Gastrocnemius medialis (tissue), 4 donors: ENCODE data around the gene ACTL10. TPM values are rescaled to one million over a fixed set of nuclear protein-coding genes. Genes with fewer than 3 reads are reported as not detected.

Experiments
- ATAC-seq, 2 donors: fragments of 150-250 bp; one replicate each; pipeline ENCODE4 v1.9.1; 2016
- DNase-seq, 2 donors: peaks; one replicate each; pipeline ENCODE4 v3.0.0-alpha.2; 2019
- H3K27ac ChIP-seq, 4 donors: fragments of 200-600 bp; sonication (generic); 1 replicate in 1 of 4; 2 replicates in 3 of 4; pipeline ENCODE4 v1.5.1; 2016 to 2018; ENCODE audit warnings: mild to moderate bottlenecking in 2 of 4, moderate library complexity in 1 of 4
- H3K27me3 ChIP-seq, 3 donors: fragments of 200-600 bp; sonication (generic) in 2 of 3; 1 replicate in 1 of 3; 2 replicates in 2 of 3; pipeline versions ENCODE4 v1.5.1 to v1.6.0; 2016 to 2019; ENCODE audit warnings: mild to moderate bottlenecking in 1 of 3, moderate library complexity in 1 of 3
- H3K36me3 ChIP-seq, 2 donors: fragments of 200-600 bp; sonication (generic) in 1 of 2; one replicate each; pipeline ENCODE4 v1.5.1; 2017 to 2018
- H3K4me1 ChIP-seq, 2 donors: fragments of 200-600 bp; sonication (generic) in 1 of 2; one replicate each; pipeline ENCODE4 v1.5.1; 2016 to 2017; ENCODE audit warnings: mild to moderate bottlenecking in 2 of 2
- H3K4me3 ChIP-seq, 4 donors: fragments of 200-600 bp; sonication (generic) in 3 of 4; 1 replicate in 1 of 4; 2 replicates in 3 of 4; pipeline ENCODE4 v1.5.1; 2016 to 2019; ENCODE audit warnings: mild to moderate bottlenecking in 2 of 4
- H3K9me3 ChIP-seq, 3 donors: fragments of 200-600 bp; sonication (generic) in 2 of 3; 1 replicate in 1 of 3; 2 replicates in 2 of 3; pipeline ENCODE4 v1.5.1; 2016 to 2019
- CTCF ChIP-seq, 5 experiments: fragments of 450-650 bp in 3 of 5; fragments of 200-600 bp in 2 of 5; sonication (generic) in 2 of 5; IDR thresholded peaks in 4 of 5; conservative IDR thresholded peaks in 1 of 5; 1 replicate in 4 of 5; 2 replicates in 1 of 5; pipeline ENCODE4 v1.5.1; 2016 to 2019; ENCODE audit warnings: antibody characterized with exemption in 5 of 5, mild to moderate bottlenecking in 3 of 5, moderate library complexity in 3 of 5
- POLR2A ChIP-seq, 2 donors: fragments of 450-650 bp; IDR thresholded peaks; one replicate each; pipeline ENCODE4 v1.6.1; 2017; ENCODE audit warnings: antibody characterized with exemption in 2 of 2, mild to moderate bottlenecking in 2 of 2, moderate library complexity in 2 of 2
- in situ Hi-C, 4 donors: fragments of 200-750 bp; cut with MboI; loops; one replicate each; pipeline versions ENCODE4 v1.15.0 to v1.8.0; 2017; ENCODE audit warnings: low sequenced_read_pairs in 4 of 4
- intact Hi-C: fragments of 100-400 bp; cut with DNase I; formaldehyde crosslinking; loops from one replicate; pipeline ENCODE4 v1.15.1; 2023; ENCODE audit warnings: low total_unique reads
- total RNA-seq, 4 donors: library from RNA; depleted of rRNA; stranded (reverse); fragments of >200 nt; gene quantifications; one replicate each; pipeline versions ENCODE4 v1.1.0 to v1.2.3, GENCODE V29; 2016

The ACTL10 gene
- total RNA-seq, 4 donors from 2014 or later: 0.22 to 0.39 TPM; not detected in 2

- intact Hi-C loops: no loop called here
- TF ChIP-seq POLR2A (IDR thresholded peaks at IDR 0.05) (no peak), CTCF (IDR thresholded peaks at IDR 0.05 in 4 of 5, conservative IDR thresholded peaks at IDR 0.05 in 1 of 5) (no peak)
- in situ Hi-C loops: no loop called here
Observed at GRCh38 chr20:33635341-33635740, 31.4 kb upstream of the ACTL10 start.

GRCh38 chr20:33636776-33637175 lies 30.0 kb upstream of the ACTL10 start:
- DNase-seq (no peak), ATAC-seq (no peak)
- Histone ChIP-seq H3K36me3 (peaks cover 0 to 36% of the 10 kb centered on the region in 2 donors), H3K4me1 (peaks cover 0 to 4% of the 10 kb centered on the region in 2 donors), H3K27me3 (no peaks in the 10 kb centered on the region), H3K27ac (no peak overlapping the region), H3K4me3 (no peak overlapping the region), H3K9me3 (no peaks in the 10 kb centered on the region)
- intact Hi-C loops (no loop called here), in situ Hi-C loops (no loop called here)
- TF ChIP-seq POLR2A (IDR thresholded peaks at IDR 0.05): no peak
- TF ChIP-seq CTCF (IDR thresholded peaks at IDR 0.05 in 4 of 5, conservative IDR thresholded peaks at IDR 0.05 in 1 of 5): no peak

More at GRCh38 chr20:33635341-33635740, 31.4 kb upstream of the ACTL10 start:
- Histone ChIP-seq H3K9me3 (no peaks in the 10 kb centered on the region), H3K27ac (no peak overlapping the region), H3K27me3 (no peaks in the 10 kb centered on the region), H3K4me3 (no peak overlapping the region), H3K36me3 (peaks cover 3 to 22% of the 10 kb centered on the region in 2 donors), H3K4me1 (peaks cover 0 to 4% of the 10 kb centered on the region in 2 donors)
- DNase-seq (no peak), ATAC-seq (no peak)

- Histone ChIP-seq H3K4me3 (no peak overlapping the region), H3K27ac (no peak overlapping the region), H3K9me3 (no peaks in the 10 kb centered on the region), H3K27me3 (no peaks in the 10 kb centered on the region), H3K4me1 (peaks cover 0 to 3% of the 10 kb centered on the region in 2 donors), H3K36me3 (peaks cover 0 to 58% of the 10 kb centered on the region in 2 donors)
- TF ChIP-seq CTCF (IDR thresholded peaks at IDR 0.05 in 4 of 5, conservative IDR thresholded peaks at IDR 0.05 in 1 of 5): no peak
- TF ChIP-seq POLR2A (IDR thresholded peaks at IDR 0.05): no peak
- ATAC-seq (no peak), DNase-seq (no peak)
- in situ Hi-C loops: no loop called here
- intact Hi-C loops: no loop called here
Observed at GRCh38 chr20:33640287-33640686, 26.5 kb upstream of the ACTL10 start.

GRCh38 chr20:33644313-33645071 lies 22.3 kb upstream of the ACTL10 start:
- Histone ChIP-seq H3K36me3 (peaks cover 0 to 47% of the 10 kb centered on the region in 2 donors), H3K4me1 (peaks cover 11 to 23% of the 10 kb centered on the region in 2 donors), H3K4me3 (no peak overlapping the region), H3K9me3 (no peaks in the 10 kb centered on the region), H3K27me3 (no peaks in the 10 kb centered on the region), H3K27ac (no peak overlapping the region)
- DNase-seq (no peak), ATAC-seq (no peak)
- no peak for TF ChIP-seq POLR2A (IDR thresholded peaks at IDR 0.05)
- TF ChIP-seq CTCF (IDR thresholded peaks at IDR 0.05 in 4 of 5, conservative IDR thresholded peaks at IDR 0.05 in 1 of 5): no peak
- intact Hi-C loops: no loop called here
- in situ Hi-C loops: no loop called here

GRCh38 chr20:33645072-33645358 lies 21.7 kb upstream of the ACTL10 start:
- ATAC-seq: no peak
- H3K4me1 ChIP-seq: peaks cover 13 to 25% of the 10 kb centered on the region in 2 donors
- peaks cover 0 to 46% of the 10 kb centered on the region in 2 donors for H3K36me3 ChIP-seq
- no peak for TF ChIP-seq POLR2A (IDR thresholded peaks at IDR 0.05)
- no peak for TF ChIP-seq CTCF (IDR thresholded peaks at IDR 0.05 in 4 of 5, conservative IDR thresholded peaks at IDR 0.05 in 1 of 5)
- H3K27ac ChIP-seq: no peak overlapping the region
- H3K9me3 ChIP-seq: no peaks in the 10 kb centered on the region
- in situ Hi-C loops (no loop called here), intact Hi-C loops (no loop called here)
- no peak overlapping the region for H3K4me3 ChIP-seq
- no peak for DNase-seq
- no peaks in the 10 kb centered on the region for H3K27me3 ChIP-seq
